C4-2B (cell line): ENCODE data around the gene INPP5D.

Source experiments
- ZFX ChIP-seq: fragments of 450-650 bp; IDR thresholded peaks from 2 replicates; pipeline ENCODE4 v1.6.1; 2017
- TF ChIP-seq, protein P1 (sequence below): fragments of 450-650 bp; conservative IDR thresholded peaks from 2 replicates; pipeline ENCODE4 v1.5.1; 2017; ENCODE audit warnings: mild to moderate bottlenecking

DNA sequence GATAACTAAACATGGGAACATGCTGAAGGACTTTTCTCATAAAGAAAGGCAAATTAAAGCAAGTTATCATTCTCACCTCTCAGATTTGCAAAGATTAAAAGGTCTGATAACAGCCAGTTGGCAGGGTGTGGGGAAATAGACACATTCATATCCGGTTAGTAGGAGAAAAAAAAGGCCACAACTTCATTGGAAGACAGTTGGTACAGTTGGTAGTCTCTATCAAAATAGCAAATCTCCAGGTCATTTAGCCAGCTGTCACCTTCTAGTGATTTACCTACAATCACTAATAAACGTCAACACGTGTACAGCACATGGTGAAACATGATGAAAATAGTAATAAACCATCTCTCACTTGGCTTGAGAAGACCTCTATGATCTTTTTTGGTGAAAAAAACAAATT lies 16.6 kb downstream of the INPP5D start:
- TF ChIP-seq, protein P1, sequence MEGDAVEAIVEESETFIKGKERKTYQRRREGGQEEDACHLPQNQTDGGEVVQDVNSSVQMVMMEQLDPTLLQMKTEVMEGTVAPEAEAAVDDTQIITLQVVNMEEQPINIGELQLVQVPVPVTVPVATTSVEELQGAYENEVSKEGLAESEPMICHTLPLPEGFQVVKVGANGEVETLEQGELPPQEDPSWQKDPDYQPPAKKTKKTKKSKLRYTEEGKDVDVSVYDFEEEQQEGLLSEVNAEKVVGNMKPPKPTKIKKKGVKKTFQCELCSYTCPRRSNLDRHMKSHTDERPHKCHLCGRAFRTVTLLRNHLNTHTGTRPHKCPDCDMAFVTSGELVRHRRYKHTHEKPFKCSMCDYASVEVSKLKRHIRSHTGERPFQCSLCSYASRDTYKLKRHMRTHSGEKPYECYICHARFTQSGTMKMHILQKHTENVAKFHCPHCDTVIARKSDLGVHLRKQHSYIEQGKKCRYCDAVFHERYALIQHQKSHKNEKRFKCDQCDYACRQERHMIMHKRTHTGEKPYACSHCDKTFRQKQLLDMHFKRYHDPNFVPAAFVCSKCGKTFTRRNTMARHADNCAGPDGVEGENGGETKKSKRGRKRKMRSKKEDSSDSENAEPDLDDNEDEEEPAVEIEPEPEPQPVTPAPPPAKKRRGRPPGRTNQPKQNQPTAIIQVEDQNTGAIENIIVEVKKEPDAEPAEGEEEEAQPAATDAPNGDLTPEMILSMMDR: no peak
- TF ChIP-seq ZFX: no peak
